ENCODE results near the gene SLC5A10.

- TF ChIP-seq CTCF (IDR thresholded peaks at IDR 0.05; ENCODE audit: low read length) (no peak), EZH2 (IDR thresholded peaks at IDR 0.05; ENCODE audit: borderline replicate concordance, low read length) (no peak)
Measured at GRCh38 chr17:19010729-19011505, 59.0 kb downstream of the SLC5A10 start.
